Esophagus (tissue), 2 donors: ENCODE data around the gene FBRSL1. TPM values are rescaled to one million over a fixed set of nuclear protein-coding genes. Genes with fewer than 3 reads are reported as not detected.
A peak's percentile ranks its signal among the peaks of the same experiment; 100 is the strongest.
"Not testable (repeated sequence)": the region's sequence is repeated elsewhere in the genome, so short reads cannot be mapped to it uniquely, and the experiment has no call there.

ENCODE experiments used
- H3K27ac ChIP-seq, 2 donors: one replicate each; pipeline ENCODE4 v1.5.1; 2013; ENCODE audit warnings: low read depth in 2 of 2, mild to moderate bottlenecking in 2 of 2, inconsistent platforms in 1 of 2, low read length in 1 of 2, moderate library complexity in 1 of 2
- H3K27me3 ChIP-seq, 2 donors: one replicate each; pipeline ENCODE4 v1.6.1; 2013; ENCODE audit warnings: low read length in 2 of 2, control low read depth in 1 of 2, mild to moderate bottlenecking in 1 of 2; ENCODE audit not compliant: insufficient read depth in 2 of 2, control insufficient read depth in 1 of 2
- H3K36me3 ChIP-seq, 2 donors: one replicate each; pipeline ENCODE4 v1.6.1; 2013; ENCODE audit warnings: low read length in 1 of 2; ENCODE audit not compliant: control insufficient read depth in 2 of 2, insufficient read depth in 2 of 2
- H3K4me1 ChIP-seq, 2 donors: one replicate each; pipeline ENCODE4 v1.6.1; 2013; ENCODE audit warnings: low read length in 1 of 2; ENCODE audit not compliant: control insufficient read depth in 2 of 2, insufficient read depth in 2 of 2
- H3K4me3 ChIP-seq, 2 donors: one replicate each; pipeline ENCODE4 v1.5.1; 2013; ENCODE audit warnings: low read length in 2 of 2, mild to moderate bottlenecking in 2 of 2, low read depth in 1 of 2, moderate library complexity in 1 of 2
- H3K9me3 ChIP-seq, 2 donors: one replicate each; pipeline ENCODE4 v1.6.1; 2013; ENCODE audit warnings: mild to moderate bottlenecking in 2 of 2, low read depth in 1 of 2, low read length in 1 of 2, moderate library complexity in 1 of 2; ENCODE audit not compliant: control insufficient read depth in 2 of 2, insufficient read depth in 1 of 2
- WGBS, 2 donors: extraction: QIAGEN DNeasy Blood & Tissue Kit; methylation state at CpG; one replicate each; pipeline ENCODE4 v1.1.7; 2013; 5-methylcytosine and 5-hydroxymethylcytosine counted together
- polyA plus RNA-seq, 2 donors: library from polyadenylated mRNA; stranded (reverse); fragments of 200-250 nt; gene quantifications; one replicate each; pipeline ENCODE4 v1.2.3, GENCODE V29; 2013
- donor health status: healthy with polysubstance abuse.
- donor health status: Bipolar disorder and iron deficiency.

FBRSL1 gene
- 10 to 100 TPM; 15.6 to 17.9 TPM for polyA plus RNA-seq

- peak within 1 kb of the TSS; percentile 45 to 76 for H3K27ac ChIP-seq
- H3K9me3 ChIP-seq: no peaks in the 10 kb centered on the region
- WGBS, 2 donors: 0 to 1% methylated on average over 27 to 95 of the region's 96 CpGs
- H3K36me3 ChIP-seq: peaks cover 0 to 3% of the 10 kb centered on the region in 2 donors
- peaks cover 27 to 43% of the 10 kb centered on the region in 2 donors for H3K4me1 ChIP-seq
- peak within 1 kb of the TSS; percentile 53 to 78 for H3K4me3 ChIP-seq
- H3K27me3 ChIP-seq: no peaks in the 10 kb centered on the region
These were observed at the start of gene FBRSL1 for GRCh38 chr12:132489602-132490266. Gene FBRSL1, plus strand, starts transcription at chr12:132490151.

GRCh38 chr12:132440420-132440819 lies 49.5 kb upstream of the FBRSL1 start:
- not testable (repeated sequence) for H3K27ac ChIP-seq, H3K9me3 ChIP-seq, H3K4me1 ChIP-seq, H3K36me3 ChIP-seq, H3K4me3 ChIP-seq, H3K27me3 ChIP-seq
- 81 to 89% methylated on average over 13 of the region's 13 CpGs for WGBS, 2 donors

DNA sequence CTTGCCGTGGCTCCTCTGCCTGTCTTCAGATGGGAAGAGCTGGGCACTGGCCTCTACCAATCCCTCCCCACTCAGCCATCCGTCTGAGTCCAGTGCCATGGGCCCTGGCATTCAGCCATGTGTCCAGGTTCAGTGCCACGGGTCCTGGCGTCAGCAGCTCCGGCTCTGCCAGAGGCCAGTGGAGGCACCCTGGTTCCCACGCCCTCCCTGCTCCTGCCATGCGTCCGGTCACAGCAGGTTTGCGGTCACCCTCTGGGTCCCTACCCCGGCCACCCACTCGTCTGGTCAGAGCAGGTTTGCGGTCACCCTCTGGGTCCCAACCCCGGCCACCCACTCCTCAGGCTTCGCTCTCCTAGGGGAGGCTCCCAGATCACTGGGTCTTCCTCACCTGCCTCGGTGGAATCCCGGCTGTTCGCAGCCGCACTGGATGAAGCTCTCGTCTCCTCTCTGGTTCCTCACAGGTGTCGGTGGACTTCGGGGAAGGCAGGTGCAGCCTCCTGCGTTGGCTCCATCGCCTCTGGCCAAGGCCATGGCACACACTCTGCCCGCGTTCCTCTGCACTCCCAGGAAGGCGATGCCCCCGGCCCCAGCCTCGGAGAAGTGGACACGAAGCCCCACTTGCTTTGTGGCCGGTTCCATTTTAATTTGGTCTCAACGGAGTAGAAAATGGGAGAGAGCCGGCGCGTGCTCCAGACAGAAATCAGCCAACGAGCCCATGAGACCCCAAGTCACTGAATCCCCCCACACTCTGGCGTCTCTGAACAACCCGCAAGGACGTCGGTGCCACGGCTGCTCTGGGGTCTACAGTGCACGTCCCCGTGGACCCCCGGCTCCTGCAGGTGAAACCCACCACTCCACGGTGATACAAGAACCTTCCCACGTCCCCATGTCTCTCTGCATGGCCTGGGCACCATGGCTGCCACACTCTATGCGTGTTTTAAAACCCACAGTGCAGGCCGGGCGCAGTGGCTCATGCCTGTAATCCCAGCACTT lies 47.8 kb upstream of the FBRSL1 start:
- WGBS, 2 donors: 90 to 91% methylated on average over 48 of the region's 48 CpGs
- Histone ChIP-seq H3K27me3 (no peaks in the 10 kb centered on the region), H3K36me3 (no peaks in the 10 kb centered on the region), H3K27ac (no peak overlapping the region), H3K4me3 (no peak overlapping the region), H3K4me1 (peaks cover 0 to 10% of the 10 kb centered on the region in 2 donors), H3K9me3 (peaks cover 0 to 2% of the 10 kb centered on the region in 2 donors)

GRCh38 chr12:132443091-132443490 lies 46.9 kb upstream of the FBRSL1 start:
- WGBS, 2 donors: 93 to 94% methylated on average over 25 of the region's 25 CpGs
- Histone ChIP-seq H3K4me1 (peaks cover 0 to 10% of the 10 kb centered on the region in 2 donors), H3K9me3 (peaks cover 0 to 2% of the 10 kb centered on the region in 2 donors), H3K27ac (no peak overlapping the region), H3K27me3 (no peaks in the 10 kb centered on the region), H3K36me3 (no peaks in the 10 kb centered on the region), H3K4me3 (no peak overlapping the region)

DNA sequence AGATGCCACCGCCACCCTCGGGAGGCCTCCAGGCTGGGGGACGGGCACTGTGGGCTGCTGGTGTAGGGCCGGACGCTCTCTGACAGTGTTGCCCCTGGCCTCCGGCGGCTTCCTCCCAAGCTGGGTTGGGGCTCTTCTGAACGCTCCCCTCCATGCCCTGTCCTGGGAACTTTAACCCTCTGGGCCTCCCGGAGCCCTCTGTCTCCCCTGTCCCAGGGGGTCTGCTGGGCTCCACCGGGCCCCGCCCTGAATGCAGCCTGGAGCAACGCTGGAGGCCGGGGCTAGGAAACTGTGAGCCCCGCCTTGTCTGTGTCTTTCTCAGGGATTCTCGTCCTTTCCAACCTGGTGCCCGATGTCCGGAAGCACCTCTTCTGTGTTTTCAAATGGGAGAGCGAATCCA lies 45.7 kb upstream of the FBRSL1 start:
- H3K36me3 ChIP-seq: no peaks in the 10 kb centered on the region
- H3K27me3 ChIP-seq: no peaks in the 10 kb centered on the region
- peaks cover 0 to 10% of the 10 kb centered on the region in 2 donors for H3K4me1 ChIP-seq
- H3K27ac ChIP-seq: no peak overlapping the region
- WGBS, 2 donors: 72 to 79% methylated on average over 18 of the region's 18 CpGs
- H3K4me3 ChIP-seq: no peak overlapping the region
- H3K9me3 ChIP-seq: no peaks in the 10 kb centered on the region

DNA sequence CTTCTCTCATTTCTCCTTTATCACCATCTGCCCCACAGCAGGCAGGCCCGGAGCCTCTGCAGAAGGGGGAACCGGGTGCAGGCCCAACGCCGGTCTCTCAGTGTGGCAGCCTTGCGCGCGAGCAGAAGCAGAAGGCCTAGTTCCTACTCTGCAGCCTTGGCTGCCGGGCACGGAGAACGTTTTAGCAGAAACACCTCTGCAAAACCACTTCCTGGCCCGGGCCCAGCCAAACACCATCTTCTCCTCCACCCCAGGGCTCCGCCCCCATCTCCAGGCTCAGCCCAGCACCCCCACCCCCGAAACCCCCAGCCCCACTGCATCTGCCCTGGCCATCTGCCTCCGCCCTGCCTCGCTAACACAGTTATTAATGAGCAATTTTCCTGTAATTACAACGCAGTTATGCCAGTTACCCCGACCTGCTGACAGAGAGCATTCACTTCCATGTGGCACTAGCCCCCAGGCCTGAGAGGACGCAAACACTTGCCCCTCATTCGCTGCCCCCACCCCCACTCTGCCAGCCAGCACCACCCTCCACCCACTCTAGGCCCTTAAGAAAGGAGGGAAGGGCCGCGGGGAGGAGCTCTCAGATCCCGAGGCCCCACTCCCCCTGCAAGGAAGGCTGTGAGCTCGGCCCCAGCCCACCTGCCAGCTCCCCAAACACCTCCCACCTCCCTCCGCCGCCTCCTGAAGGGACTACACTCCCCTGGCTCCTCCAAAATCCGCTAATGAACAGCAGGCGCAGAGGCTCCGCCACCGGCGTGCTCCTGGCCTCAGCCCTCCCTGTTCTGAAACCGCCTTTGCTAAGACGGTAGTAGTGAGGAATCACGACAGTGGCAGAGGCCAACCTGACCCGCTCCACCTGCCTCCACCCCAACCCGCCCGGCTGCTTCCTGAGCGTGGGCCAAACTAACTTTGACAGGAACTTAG lies 44.7 kb upstream of the FBRSL1 start:
- Histone ChIP-seq H3K27me3 (no peaks in the 10 kb centered on the region), H3K4me1 (peaks cover 0 to 10% of the 10 kb centered on the region in 2 donors), H3K9me3 (no peaks in the 10 kb centered on the region), H3K27ac (peak overlapping the region; percentile 45 to 93), H3K36me3 (no peaks in the 10 kb centered on the region), H3K4me3 (peak overlapping the region; percentile 23)
- WGBS, 2 donors: 38 to 41% methylated on average over 37 of the region's 37 CpGs

GRCh38 chr12:132445884-132446632 lies 43.9 kb upstream of the FBRSL1 start:
- 39 to 43% methylated on average over 39 of the region's 39 CpGs for WGBS, 2 donors
- H3K27me3 ChIP-seq: no peaks in the 10 kb centered on the region
- H3K4me1 ChIP-seq: peaks cover 0 to 10% of the 10 kb centered on the region in 2 donors
- peak overlapping the region; percentile 45 to 93 for H3K27ac ChIP-seq
- no peaks in the 10 kb centered on the region for H3K9me3 ChIP-seq
- H3K36me3 ChIP-seq: no peaks in the 10 kb centered on the region
- peak overlapping the region; percentile 23 for H3K4me3 ChIP-seq

DNA sequence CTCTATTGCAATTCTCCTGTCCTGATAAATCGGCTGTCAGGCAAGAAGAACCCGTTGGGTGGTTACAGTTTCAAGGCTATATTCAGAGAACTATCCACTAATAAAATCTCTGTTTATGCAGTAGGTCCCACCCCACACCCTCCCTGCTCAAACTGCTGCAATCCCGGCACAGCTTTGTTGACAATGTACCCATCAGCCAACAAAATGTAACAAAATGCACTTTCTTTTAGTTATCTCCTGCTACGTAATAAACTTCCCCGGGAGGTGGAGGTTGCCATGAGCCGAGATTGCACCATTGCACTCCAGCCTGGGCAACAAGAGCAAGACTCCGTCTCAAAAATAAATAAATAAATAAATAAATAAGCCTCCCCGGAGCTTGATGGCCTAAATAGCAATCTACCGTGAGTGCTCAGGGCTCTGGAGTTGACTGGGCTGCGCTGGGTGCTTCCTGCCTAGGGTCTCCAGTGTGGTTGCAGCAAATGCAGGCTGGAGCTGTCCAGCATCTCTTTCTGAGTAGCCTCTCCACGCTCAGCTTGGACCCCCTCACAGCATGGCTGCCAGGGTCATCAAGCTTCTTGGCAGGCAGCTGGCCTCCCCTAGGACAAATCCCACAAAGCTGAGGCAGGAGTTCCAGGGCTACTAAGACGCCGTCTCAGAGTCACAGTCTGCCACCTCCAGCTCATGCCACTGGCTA lies 43.2 kb upstream of the FBRSL1 start:
- WGBS, 2 donors: 85 to 87% methylated on average over 13 of the region's 13 CpGs
- Histone ChIP-seq H3K9me3 (no peaks in the 10 kb centered on the region), H3K27me3 (no peaks in the 10 kb centered on the region), H3K27ac (peak overlapping the region; percentile 45 to 93), H3K4me1 (peaks cover 0 to 10% of the 10 kb centered on the region in 2 donors), H3K4me3 (no peak overlapping the region), H3K36me3 (no peaks in the 10 kb centered on the region)
